Iris pigment epithelial cell (primary cell): ENCODE measurements around the gene PSMF1.
"Not testable (repeated sequence)": the region's sequence is repeated elsewhere in the genome, so short reads cannot be mapped to it uniquely, and the experiment has no call there.

ENCODE experiments used
- DNase-seq: peaks from one replicate; pipeline ENCODE4 v3.0.0-alpha.2; 2011; ENCODE audit warnings: low read depth

PSMF1 gene

GRCh38 chr20:1215386-1216170 is 97.2 kb downstream of the PSMF1 start:
- no peak for DNase-seq

- not testable (repeated sequence) for DNase-seq
Observed at GRCh38 chr20:1216527-1217427, 98.4 kb downstream of the PSMF1 start.
